Astrocyte (in vitro differentiated cells and primary cell): ENCODE results near the gene ARHGAP28. TPM values are rescaled to one million over a fixed set of nuclear protein-coding genes. Genes with fewer than 3 reads are reported as not detected.

Experiments
- DNase-seq: peaks from one replicate; pipeline ENCODE4 v3.0.0-alpha.2; 2010; ENCODE audit warnings: low read depth
- FAIRE-seq: peaks from 2 replicates; lab custom pipeline; 2011; peaks lifted over from hg19 to GRCh38; lab: Jason Lieb, UNC
- H2AFZ ChIP-seq: 2 replicates; pipeline ENCODE4 v1.6.0; 2012; ENCODE audit warnings: low read depth, low read length, inconsistent platforms
- H3K27ac ChIP-seq: 2 replicates; pipeline ENCODE4 v1.5.1; 2011; ENCODE audit warnings: low read depth, low read length, inconsistent platforms
- H3K27me3 ChIP-seq: 2 replicates; pipeline ENCODE4 v1.6.0; 2011; ENCODE audit warnings: low read length, inconsistent platforms; ENCODE audit not compliant: insufficient read depth
- H3K36me3 ChIP-seq: 2 replicates; pipeline ENCODE4 v1.5.1; 2011; ENCODE audit warnings: low read length, inconsistent platforms; ENCODE audit not compliant: insufficient read depth
- H3K4me1 ChIP-seq: 2 replicates; pipeline ENCODE4 v1.5.1; 2011; ENCODE audit warnings: low read length, inconsistent platforms; ENCODE audit not compliant: insufficient read depth
- H3K4me2 ChIP-seq: 2 replicates; pipeline ENCODE4 v1.6.0; 2012; ENCODE audit warnings: low read length, inconsistent platforms
- H3K4me3 ChIP-seq: 2 replicates; pipeline ENCODE4 v1.5.1; 2011; ENCODE audit warnings: low read depth, mild to moderate bottlenecking, low read length, inconsistent platforms; ENCODE audit not compliant: insufficient read depth
- H3K79me2 ChIP-seq: 2 replicates; pipeline ENCODE4 v1.6.0; 2012; ENCODE audit warnings: mild to moderate bottlenecking, low read length, inconsistent platforms; ENCODE audit not compliant: insufficient read depth
- H3K9ac ChIP-seq: 2 replicates; pipeline ENCODE4 v1.6.0; 2012; ENCODE audit warnings: mild to moderate bottlenecking, low read length, inconsistent platforms
- H3K9me3 ChIP-seq: 2 replicates; pipeline ENCODE4 v1.5.1; 2012; ENCODE audit warnings: low read depth, mild to moderate bottlenecking, low read length, inconsistent platforms; ENCODE audit not compliant: insufficient read depth
- H4K20me1 ChIP-seq: 2 replicates; pipeline ENCODE4 v1.6.0; 2012; ENCODE audit warnings: low read length, inconsistent platforms; ENCODE audit not compliant: insufficient read depth
- H3K27ac Mint-ChIP-seq: one replicate; pipeline ENCODE4 v1.8.0; 2021; ENCODE audit warnings: mild to moderate bottlenecking, mixed read lengths; ENCODE audit not compliant: unreplicated experiment
- H3K27me3 Mint-ChIP-seq: one replicate; pipeline ENCODE4 v1.8.0; 2021; ENCODE audit warnings: low read depth, mixed read lengths; ENCODE audit not compliant: unreplicated experiment
- H3K36me3 Mint-ChIP-seq: one replicate; pipeline ENCODE4 v1.8.0; 2021; ENCODE audit warnings: low read depth, mixed read lengths; ENCODE audit not compliant: unreplicated experiment
- H3K4me1 Mint-ChIP-seq: one replicate; pipeline ENCODE4 v1.8.0; 2021; ENCODE audit warnings: low read depth, mixed read lengths; ENCODE audit not compliant: unreplicated experiment
- H3K4me3 Mint-ChIP-seq: one replicate; pipeline ENCODE4 v1.8.0; 2021; ENCODE audit warnings: mild to moderate bottlenecking, moderate library complexity, mixed read lengths; ENCODE audit not compliant: unreplicated experiment
- H3K9me3 Mint-ChIP-seq: one replicate; pipeline ENCODE4 v1.8.0; 2021; ENCODE audit warnings: mild to moderate bottlenecking, mixed read lengths; ENCODE audit not compliant: unreplicated experiment
- EZH2 ChIP-seq: IDR thresholded peaks from 2 replicates; pipeline ENCODE4 v1.6.1; 2012; ENCODE audit warnings: mild to moderate bottlenecking, low read length, inconsistent platforms; ENCODE audit not compliant: insufficient read depth
- total RNA-seq: library from RNA; stranded (reverse); gene quantifications from 2 replicates; pipeline ENCODE4 v1.2.1, GENCODE V29; 2021
- TF ChIP-seq, protein P1 (sequence below): IDR thresholded peaks from 2 replicates; pipeline ENCODE4 v1.5.1; 2011; ENCODE audit warnings: low read depth, mild to moderate bottlenecking, inconsistent platforms, low read length, moderate library complexity; ENCODE audit not compliant: insufficient read depth

Gene ARHGAP28
- total RNA-seq, 1 donor from 2014 or later: 15.5 TPM

DNA sequence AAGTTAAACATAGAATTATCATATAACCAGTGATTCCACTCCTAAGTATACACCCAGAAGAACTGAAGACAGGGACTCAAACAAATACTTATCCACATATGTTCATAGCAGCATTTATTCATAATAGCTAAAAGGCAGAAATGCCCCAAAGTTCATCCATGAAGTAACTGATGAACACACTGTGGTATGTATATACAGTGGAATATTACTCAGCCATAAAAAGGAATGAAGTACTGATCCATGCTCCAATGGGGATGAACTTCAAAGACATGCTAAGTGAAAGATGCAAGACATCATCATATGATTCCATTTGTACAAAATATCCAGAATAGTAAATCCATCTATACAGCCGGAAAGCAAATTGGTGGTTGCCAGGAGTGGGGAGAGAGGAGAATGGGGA is 230.6 kb downstream of the ARHGAP28 start:
- no peak overlapping the region for H2AFZ ChIP-seq
- H3K4me2 ChIP-seq: no peak overlapping the region
- FAIRE-seq (no peak), DNase-seq (no peak)
- no peaks in the 10 kb centered on the region for H3K27me3 Mint-ChIP-seq
- H3K36me3 Mint-ChIP-seq: peaks cover 8% of the 10 kb centered on the region
- H3K9ac ChIP-seq: no peak overlapping the region
- H3K4me1 ChIP-seq: peaks cover 4% of the 10 kb centered on the region
- H3K27ac Mint-ChIP-seq: peak overlapping the region; percentile 1
- H3K4me1 Mint-ChIP-seq: peaks cover 37% of the 10 kb centered on the region
- no peaks in the 10 kb centered on the region for H4K20me1 ChIP-seq
- H3K79me2 ChIP-seq: no peaks in the 10 kb centered on the region
- no peak overlapping the region for H3K4me3 Mint-ChIP-seq
- no peak overlapping the region for H3K27ac ChIP-seq
- H3K4me3 ChIP-seq: no peak overlapping the region
- no peak for TF ChIP-seq EZH2
- TF ChIP-seq, protein P1, sequence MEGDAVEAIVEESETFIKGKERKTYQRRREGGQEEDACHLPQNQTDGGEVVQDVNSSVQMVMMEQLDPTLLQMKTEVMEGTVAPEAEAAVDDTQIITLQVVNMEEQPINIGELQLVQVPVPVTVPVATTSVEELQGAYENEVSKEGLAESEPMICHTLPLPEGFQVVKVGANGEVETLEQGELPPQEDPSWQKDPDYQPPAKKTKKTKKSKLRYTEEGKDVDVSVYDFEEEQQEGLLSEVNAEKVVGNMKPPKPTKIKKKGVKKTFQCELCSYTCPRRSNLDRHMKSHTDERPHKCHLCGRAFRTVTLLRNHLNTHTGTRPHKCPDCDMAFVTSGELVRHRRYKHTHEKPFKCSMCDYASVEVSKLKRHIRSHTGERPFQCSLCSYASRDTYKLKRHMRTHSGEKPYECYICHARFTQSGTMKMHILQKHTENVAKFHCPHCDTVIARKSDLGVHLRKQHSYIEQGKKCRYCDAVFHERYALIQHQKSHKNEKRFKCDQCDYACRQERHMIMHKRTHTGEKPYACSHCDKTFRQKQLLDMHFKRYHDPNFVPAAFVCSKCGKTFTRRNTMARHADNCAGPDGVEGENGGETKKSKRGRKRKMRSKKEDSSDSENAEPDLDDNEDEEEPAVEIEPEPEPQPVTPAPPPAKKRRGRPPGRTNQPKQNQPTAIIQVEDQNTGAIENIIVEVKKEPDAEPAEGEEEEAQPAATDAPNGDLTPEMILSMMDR: no peak
- no peaks in the 10 kb centered on the region for H3K27me3 ChIP-seq
- H3K36me3 ChIP-seq: no peaks in the 10 kb centered on the region
- no peaks in the 10 kb centered on the region for H3K9me3 Mint-ChIP-seq
- no peaks in the 10 kb centered on the region for H3K9me3 ChIP-seq

DNA sequence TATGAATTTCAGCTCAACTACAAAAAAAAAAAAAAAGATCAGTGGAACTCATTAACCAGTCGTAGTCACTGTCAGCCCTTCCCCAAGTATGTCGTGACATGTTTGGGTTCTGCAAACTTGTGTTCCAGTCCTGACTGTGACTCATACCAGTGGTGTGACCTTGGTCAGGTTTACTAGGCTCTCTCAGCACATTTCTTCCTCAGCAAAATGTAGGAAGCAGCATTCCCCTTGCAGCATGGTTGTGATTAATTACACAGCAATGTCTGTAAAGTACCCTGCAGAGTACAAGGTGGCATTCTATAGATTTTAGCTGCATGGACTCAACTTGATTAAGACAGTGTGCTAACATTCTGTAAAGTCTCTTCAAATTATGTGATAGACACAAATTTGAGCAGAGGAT is 231.1 kb downstream of the ARHGAP28 start:
- Histone ChIP-seq H3K27me3 (no peaks in the 10 kb centered on the region), H3K4me1 (peaks cover 4% of the 10 kb centered on the region), H2AFZ (no peak overlapping the region), H3K9me3 (no peaks in the 10 kb centered on the region), H3K36me3 (no peaks in the 10 kb centered on the region), H3K4me2 (peak overlapping the region; percentile 15), H3K27ac (no peak overlapping the region), H3K79me2 (no peaks in the 10 kb centered on the region), H4K20me1 (no peaks in the 10 kb centered on the region), H3K4me3 (no peak overlapping the region), H3K9ac (no peak overlapping the region)
- TF ChIP-seq, protein P1: no peak
- no peak for TF ChIP-seq EZH2
- H3K27me3 Mint-ChIP-seq: no peaks in the 10 kb centered on the region
- no peaks in the 10 kb centered on the region for H3K9me3 Mint-ChIP-seq
- H3K36me3 Mint-ChIP-seq: peaks cover 4% of the 10 kb centered on the region
- peaks cover 40% of the 10 kb centered on the region for H3K4me1 Mint-ChIP-seq
- H3K27ac Mint-ChIP-seq: peak overlapping the region; percentile 98
- no peak overlapping the region for H3K4me3 Mint-ChIP-seq
- peak; percentile 50 for DNase-seq
- FAIRE-seq: peak; percentile 34

DNA sequence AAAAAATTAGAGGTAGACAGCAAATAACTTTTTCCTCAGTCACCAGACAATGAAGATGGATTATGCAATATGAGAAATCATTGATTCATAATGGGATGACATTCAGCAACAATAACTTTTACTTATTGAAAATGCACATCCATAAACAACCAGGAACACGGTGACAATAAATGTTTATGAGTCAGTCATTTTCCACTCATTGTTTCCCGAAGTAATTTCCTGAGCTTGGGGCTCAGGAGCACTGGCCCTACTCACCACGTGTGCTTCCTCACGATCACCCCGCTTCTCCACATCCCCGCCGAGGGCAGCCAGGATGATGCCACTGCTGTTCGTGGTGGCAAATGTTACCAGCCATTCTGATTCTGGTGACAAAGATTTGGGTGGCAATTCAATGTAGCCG is 231.8 kb downstream of the ARHGAP28 start:
- no peak for TF ChIP-seq EZH2
- TF ChIP-seq, protein P1: no peak
- Histone ChIP-seq H3K9me3 (no peaks in the 10 kb centered on the region), H3K79me2 (no peaks in the 10 kb centered on the region), H3K4me2 (peak overlapping the region; percentile 15), H3K4me3 (no peak overlapping the region), H3K4me1 (peaks cover 4% of the 10 kb centered on the region), H3K27ac (no peak overlapping the region), H3K9ac (no peak overlapping the region), H4K20me1 (no peaks in the 10 kb centered on the region), H3K36me3 (no peaks in the 10 kb centered on the region), H3K27me3 (no peaks in the 10 kb centered on the region), H2AFZ (no peak overlapping the region)
- peaks cover 38% of the 10 kb centered on the region for H3K4me1 Mint-ChIP-seq
- peaks cover 4% of the 10 kb centered on the region for H3K36me3 Mint-ChIP-seq
- DNase-seq (no peak), FAIRE-seq (no peak)
- no peaks in the 10 kb centered on the region for H3K27me3 Mint-ChIP-seq
- no peaks in the 10 kb centered on the region for H3K9me3 Mint-ChIP-seq
- H3K27ac Mint-ChIP-seq: peak overlapping the region; percentile 98
- no peak overlapping the region for H3K4me3 Mint-ChIP-seq
